Astrocyte of the cerebellum (primary cell): Measurements from ENCODE around the gene SPATS1.

Source experiments
- DNase-seq: peaks from one replicate; pipeline ENCODE4 v3.0.0-alpha.2; 2011; ENCODE audit warnings: low read depth
- H3K4me3 ChIP-seq: 2 replicates; pipeline ENCODE4 v1.5.1; 2011; ENCODE audit warnings: mild to moderate bottlenecking, low read depth, low read length, moderate library complexity
- CTCF ChIP-seq: IDR thresholded peaks from 2 replicates; pipeline ENCODE4 v1.5.1; 2012; ENCODE audit warnings: low read length, low read depth, moderate library complexity, mild to moderate bottlenecking; ENCODE audit errors: missing control alignments
- in situ Hi-C: cut with HindIII; loops from 2 replicates; pipeline ENCODE4 v1.10.0; 2017; ENCODE audit warnings: low sequenced_read_pairs

Gene SPATS1

GRCh38 chr6:44366781-44367180 is 24.3 kb downstream of the SPATS1 start:
- TF ChIP-seq CTCF, result no peak
- H3K4me3 ChIP-seq, result no peak overlapping the region
- DNase-seq, result no peak
- in situ Hi-C loops, result no loop called here

- TF ChIP-seq CTCF, result no peak
- no peak overlapping the region for H3K4me3 ChIP-seq
- in situ Hi-C loops, result no loop called here
- DNase-seq, result no peak
Measured at GRCh38 chr6:44367681-44368080, 25.2 kb downstream of the SPATS1 start.

GRCh38 chr6:44373051-44373450 is 30.6 kb downstream of the SPATS1 start:
- in situ Hi-C loops, result no loop called here
- TF ChIP-seq CTCF, result no peak
- no peak for DNase-seq
- H3K4me3 ChIP-seq, result no peak overlapping the region

- TF ChIP-seq CTCF, result no peak
- no peak overlapping the region for H3K4me3 ChIP-seq
- in situ Hi-C loops, result no loop called here
- no peak for DNase-seq
Measured at GRCh38 chr6:44373787-44374186, 31.3 kb downstream of the SPATS1 start.

- in situ Hi-C loops, result no loop called here
- no peak for DNase-seq
- H3K4me3 ChIP-seq, result no peak overlapping the region
- TF ChIP-seq CTCF, result no peak
Measured at GRCh38 chr6:44375071-44375470, 32.6 kb downstream of the SPATS1 start.

- H3K4me3 ChIP-seq, result no peak overlapping the region
- no peak for TF ChIP-seq CTCF
- no peak for DNase-seq
- in situ Hi-C loops, result no loop called here
Measured at GRCh38 chr6:44377484-44377883, 35.0 kb downstream of the SPATS1 start.

- TF ChIP-seq CTCF, result no peak
- H3K4me3 ChIP-seq, result no peak overlapping the region
- in situ Hi-C loops, result no loop called here
- no peak for DNase-seq
Measured at GRCh38 chr6:44377971-44378370, 35.5 kb downstream of the SPATS1 start.
